K562 (cell line): ENCODE measurements around the gene NFKBIB. TPM values are rescaled to one million over a fixed set of nuclear protein-coding genes. Genes with fewer than 3 reads are reported as not detected.

Experiments used
- CREB1 ChIP-seq, 2 experiments: sonication (generic) in 1 of 2; formaldehyde crosslinking in 1 of 2; IDR thresholded peaks; 2 replicates each; pipeline versions ENCODE4 v1.6.1 to v1.8.0; 2012 to 2022; ENCODE audit warnings: inconsistent platforms in 1 of 2, mild to moderate bottlenecking in 1 of 2, missing genetic modification reagents in 1 of 2, moderate library complexity in 1 of 2
- CXXC5 ChIP-seq: fragments of 250-450 bp; sonication (Bioruptor Pico); IDR thresholded peaks from 2 replicates; pipeline ENCODE4 v1.8.0; 2022; ENCODE audit warnings: inconsistent platforms, mild to moderate bottlenecking, moderate library complexity
- HNRNPK ChIP-seq: fragments of 200-400 bp; formaldehyde crosslinking; IDR thresholded peaks from one replicate; pipeline ENCODE4 v1.6.1; 2018; ENCODE audit warnings: mild to moderate bottlenecking, low read depth, low read length; ENCODE audit not compliant: poor library complexity, severe bottlenecking
- NELFE ChIP-seq: IDR thresholded peaks from 2 replicates; pipeline ENCODE4 v1.6.1; 2011; ENCODE audit warnings: mild to moderate bottlenecking; ENCODE audit not compliant: insufficient read depth, insufficient read length
- POLR2AphosphoS5 ChIP-seq: IDR thresholded peaks from 2 replicates; pipeline ENCODE4 v1.6.1; 2011; ENCODE audit warnings: mild to moderate bottlenecking, low read depth, low read length, moderate library complexity; ENCODE audit not compliant: control insufficient read depth, insufficient read depth
- RBM14 ChIP-seq: fragments of 200-400 bp; formaldehyde crosslinking; IDR thresholded peaks from 2 replicates; pipeline ENCODE4 v1.6.1; 2018; ENCODE audit warnings: low read depth, mild to moderate bottlenecking, low read length, moderate library complexity, borderline replicate concordance; ENCODE audit not compliant: insufficient read depth
- ZNF134 ChIP-seq: fragments of 250-450 bp; sonication (Bioruptor Pico); conservative IDR thresholded peaks from 2 replicates; pipeline ENCODE4 v1.4.0; 2020
- polyA plus RNA-seq, 8 experiments: library from polyadenylated mRNA; depleted of rRNA in 4 of 8; stranded (reverse) in 5 of 8; unstranded in 3 of 8; fragments of >200 nt; fragmentation: Nextera tagmentation in 2 of 8; fragmentation: Illumina TruSeq in 1 of 8; extraction: Ambion mirVana in 2 of 8; extraction: Trizol in 1 of 8; gene quantifications; 2 replicates each; pipeline versions ENCODE4 v1.2.1 to v1.2.3, GENCODE V29; 2011 to 2014; ENCODE audit warnings: inconsistent platforms in 1 of 8, missing spikeins in 1 of 8
- total RNA-seq, 7 experiments: library from RNA; depleted of rRNA in 6 of 7; stranded (reverse); fragments of >200 nt in 6 of 7; fragmentation: Illumina TruSeq in 2 of 7; extraction: Trizol in 2 of 7; gene quantifications; 2 replicates each; pipeline versions ENCODE4 v1.2.1 to v1.2.3, GENCODE V29; 2011 to 2021; ENCODE audit warnings: low replicate concordance in 1 of 7
- TF ChIP-seq, protein P1 (sequence below): fragments of 450-650 bp; conservative IDR thresholded peaks from 2 replicates; pipeline ENCODE4 v1.6.1; 2016; ENCODE audit warnings: missing genetic modification characterization, low read depth, mild to moderate bottlenecking, control low read depth, missing compliant biosample characterization
- TF ChIP-seq, protein P2 (sequence below), 2 experiments: IDR thresholded peaks; 2 replicates each; pipeline ENCODE4 v1.6.1; 2012; ENCODE audit warnings: improper control_type of control experiment in 2 of 2, low read depth in 2 of 2, low read length in 2 of 2, borderline replicate concordance in 1 of 2
- TF ChIP-seq, protein P3 (sequence below): fragments of 250-450 bp; sonication (Bioruptor Pico); IDR thresholded peaks from 2 replicates; pipeline ENCODE4 v1.8.0; 2021; ENCODE audit warnings: borderline replicate concordance, mild to moderate bottlenecking, moderate library complexity; ENCODE audit not compliant: poor library complexity, severe bottlenecking
- TF ChIP-seq, protein P4 (sequence below): fragments of 250-450 bp; sonication (Bioruptor Pico); IDR thresholded peaks from 2 replicates; pipeline ENCODE4 v1.9.0; 2021; ENCODE audit warnings: mild to moderate bottlenecking
- TF ChIP-seq, protein P5 (sequence below): fragments of 250-450 bp; sonication (Bioruptor Pico); IDR thresholded peaks from 2 replicates; pipeline ENCODE4 v1.8.0; 2022; ENCODE audit warnings: moderate library complexity, mild to moderate bottlenecking, inconsistent platforms
- TF ChIP-seq, protein P6 (sequence below): fragments of 450-650 bp; IDR thresholded peaks from 2 replicates; pipeline ENCODE4 v1.6.1; 2016; ENCODE audit warnings: mild to moderate bottlenecking

NFKBIB gene
- total and polyA plus RNA-seq, 9 of the 15 experiments (the other 6 are each of a cell fraction or from before 2014, with no cell fraction given): 1.5 to 44.9 (median 10.4) TPM

DNA sequence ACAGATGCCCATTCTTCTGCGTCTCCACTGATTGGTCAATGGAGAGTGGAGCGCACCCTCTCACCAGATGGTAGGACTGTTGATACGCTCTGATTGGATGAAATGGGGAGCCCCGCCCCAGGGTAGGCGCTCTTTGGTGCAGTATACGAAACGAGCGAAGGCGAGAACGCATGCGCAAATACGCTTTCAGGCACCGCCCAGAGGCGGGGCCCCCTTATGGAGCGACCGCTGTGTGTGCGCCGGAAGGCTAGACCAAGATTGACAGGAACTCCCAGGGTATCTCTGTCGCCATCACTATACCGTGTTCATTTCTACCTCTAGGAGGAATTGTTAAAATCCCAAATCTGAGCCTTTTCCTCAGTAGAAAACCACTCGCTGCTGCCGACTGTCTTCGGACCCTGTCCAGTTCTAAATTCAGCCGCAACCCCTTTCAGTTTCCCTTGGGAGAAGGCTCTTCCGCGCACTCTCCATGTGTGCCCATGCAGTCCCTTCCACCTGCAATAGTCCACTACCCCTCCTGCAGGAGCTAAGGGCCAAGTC lies 49.3 kb upstream of the NFKBIB start (continued):
- TF ChIP-seq, protein P1, sequence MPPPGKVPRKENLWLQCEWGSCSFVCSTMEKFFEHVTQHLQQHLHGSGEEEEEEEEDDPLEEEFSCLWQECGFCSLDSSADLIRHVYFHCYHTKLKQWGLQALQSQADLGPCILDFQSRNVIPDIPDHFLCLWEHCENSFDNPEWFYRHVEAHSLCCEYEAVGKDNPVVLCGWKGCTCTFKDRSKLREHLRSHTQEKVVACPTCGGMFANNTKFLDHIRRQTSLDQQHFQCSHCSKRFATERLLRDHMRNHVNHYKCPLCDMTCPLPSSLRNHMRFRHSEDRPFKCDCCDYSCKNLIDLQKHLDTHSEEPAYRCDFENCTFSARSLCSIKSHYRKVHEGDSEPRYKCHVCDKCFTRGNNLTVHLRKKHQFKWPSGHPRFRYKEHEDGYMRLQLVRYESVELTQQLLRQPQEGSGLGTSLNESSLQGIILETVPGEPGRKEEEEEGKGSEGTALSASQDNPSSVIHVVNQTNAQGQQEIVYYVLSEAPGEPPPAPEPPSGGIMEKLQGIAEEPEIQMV: no peak
- TF ChIP-seq, protein P2, sequence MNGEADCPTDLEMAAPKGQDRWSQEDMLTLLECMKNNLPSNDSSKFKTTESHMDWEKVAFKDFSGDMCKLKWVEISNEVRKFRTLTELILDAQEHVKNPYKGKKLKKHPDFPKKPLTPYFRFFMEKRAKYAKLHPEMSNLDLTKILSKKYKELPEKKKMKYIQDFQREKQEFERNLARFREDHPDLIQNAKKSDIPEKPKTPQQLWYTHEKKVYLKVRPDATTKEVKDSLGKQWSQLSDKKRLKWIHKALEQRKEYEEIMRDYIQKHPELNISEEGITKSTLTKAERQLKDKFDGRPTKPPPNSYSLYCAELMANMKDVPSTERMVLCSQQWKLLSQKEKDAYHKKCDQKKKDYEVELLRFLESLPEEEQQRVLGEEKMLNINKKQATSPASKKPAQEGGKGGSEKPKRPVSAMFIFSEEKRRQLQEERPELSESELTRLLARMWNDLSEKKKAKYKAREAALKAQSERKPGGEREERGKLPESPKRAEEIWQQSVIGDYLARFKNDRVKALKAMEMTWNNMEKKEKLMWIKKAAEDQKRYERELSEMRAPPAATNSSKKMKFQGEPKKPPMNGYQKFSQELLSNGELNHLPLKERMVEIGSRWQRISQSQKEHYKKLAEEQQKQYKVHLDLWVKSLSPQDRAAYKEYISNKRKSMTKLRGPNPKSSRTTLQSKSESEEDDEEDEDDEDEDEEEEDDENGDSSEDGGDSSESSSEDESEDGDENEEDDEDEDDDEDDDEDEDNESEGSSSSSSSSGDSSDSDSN (IDR thresholded peaks at IDR 0.05; ENCODE audit: borderline replicate concordance in 1 of 2, low read depth in 2 of 2, low read length in 2 of 2): no peak
- TF ChIP-seq CREB1 (IDR thresholded peaks at IDR 0.05) (peak; percentile 92), CREB1 (CRISPR knock-in tag; IDR thresholded peaks at IDR 0.05) (peak; percentile 93), RBM14 (no peak), ZNF134 (CRISPR knock-in tag) (no peak), NELFE (no peak), HNRNPK (no peak), CXXC5 (CRISPR knock-in tag) (no peak), POLR2AphosphoS5 (peak; percentile 44; the same call in 1 of the 2 replicates)
- TF ChIP-seq, protein P3, sequence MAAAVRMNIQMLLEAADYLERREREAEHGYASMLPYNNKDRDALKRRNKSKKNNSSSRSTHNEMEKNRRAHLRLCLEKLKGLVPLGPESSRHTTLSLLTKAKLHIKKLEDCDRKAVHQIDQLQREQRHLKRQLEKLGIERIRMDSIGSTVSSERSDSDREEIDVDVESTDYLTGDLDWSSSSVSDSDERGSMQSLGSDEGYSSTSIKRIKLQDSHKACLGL: no peak
- TF ChIP-seq, protein P4, sequence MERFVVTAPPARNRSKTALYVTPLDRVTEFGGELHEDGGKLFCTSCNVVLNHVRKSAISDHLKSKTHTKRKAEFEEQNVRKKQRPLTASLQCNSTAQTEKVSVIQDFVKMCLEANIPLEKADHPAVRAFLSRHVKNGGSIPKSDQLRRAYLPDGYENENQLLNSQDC (CRISPR knock-in tag): no peak
- TF ChIP-seq, protein P5, sequence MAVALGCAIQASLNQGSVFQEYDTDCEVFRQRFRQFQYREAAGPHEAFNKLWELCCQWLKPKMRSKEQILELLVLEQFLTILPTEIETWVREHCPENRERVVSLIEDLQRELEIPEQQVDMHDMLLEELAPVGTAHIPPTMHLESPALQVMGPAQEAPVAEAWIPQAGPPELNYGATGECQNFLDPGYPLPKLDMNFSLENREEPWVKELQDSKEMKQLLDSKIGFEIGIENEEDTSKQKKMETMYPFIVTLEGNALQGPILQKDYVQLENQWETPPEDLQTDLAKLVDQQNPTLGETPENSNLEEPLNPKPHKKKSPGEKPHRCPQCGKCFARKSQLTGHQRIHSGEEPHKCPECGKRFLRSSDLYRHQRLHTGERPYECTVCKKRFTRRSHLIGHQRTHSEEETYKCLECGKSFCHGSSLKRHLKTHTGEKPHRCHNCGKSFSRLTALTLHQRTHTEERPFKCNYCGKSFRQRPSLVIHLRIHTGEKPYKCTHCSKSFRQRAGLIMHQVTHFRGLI (CRISPR knock-in tag): no peak
- TF ChIP-seq, protein P6, sequence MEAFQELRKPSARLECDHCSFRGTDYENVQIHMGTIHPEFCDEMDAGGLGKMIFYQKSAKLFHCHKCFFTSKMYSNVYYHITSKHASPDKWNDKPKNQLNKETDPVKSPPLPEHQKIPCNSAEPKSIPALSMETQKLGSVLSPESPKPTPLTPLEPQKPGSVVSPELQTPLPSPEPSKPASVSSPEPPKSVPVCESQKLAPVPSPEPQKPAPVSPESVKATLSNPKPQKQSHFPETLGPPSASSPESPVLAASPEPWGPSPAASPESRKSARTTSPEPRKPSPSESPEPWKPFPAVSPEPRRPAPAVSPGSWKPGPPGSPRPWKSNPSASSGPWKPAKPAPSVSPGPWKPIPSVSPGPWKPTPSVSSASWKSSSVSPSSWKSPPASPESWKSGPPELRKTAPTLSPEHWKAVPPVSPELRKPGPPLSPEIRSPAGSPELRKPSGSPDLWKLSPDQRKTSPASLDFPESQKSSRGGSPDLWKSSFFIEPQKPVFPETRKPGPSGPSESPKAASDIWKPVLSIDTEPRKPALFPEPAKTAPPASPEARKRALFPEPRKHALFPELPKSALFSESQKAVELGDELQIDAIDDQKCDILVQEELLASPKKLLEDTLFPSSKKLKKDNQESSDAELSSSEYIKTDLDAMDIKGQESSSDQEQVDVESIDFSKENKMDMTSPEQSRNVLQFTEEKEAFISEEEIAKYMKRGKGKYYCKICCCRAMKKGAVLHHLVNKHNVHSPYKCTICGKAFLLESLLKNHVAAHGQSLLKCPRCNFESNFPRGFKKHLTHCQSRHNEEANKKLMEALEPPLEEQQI: no peak
